Anterior cingulate cortex (tissue), 58 donors: Measurements from ENCODE around the gene PFN1.

ENCODE experiments used
- DNase-seq, 58 donors: peaks; one replicate each; lab custom pipeline; 2025; lab: John Stamatoyannopoulos, UW

Gene PFN1

GRCh38 chr17:4947010-4947410, 1.3 kb downstream of the PFN1 start:
- no peak for DNase-seq

DNA sequence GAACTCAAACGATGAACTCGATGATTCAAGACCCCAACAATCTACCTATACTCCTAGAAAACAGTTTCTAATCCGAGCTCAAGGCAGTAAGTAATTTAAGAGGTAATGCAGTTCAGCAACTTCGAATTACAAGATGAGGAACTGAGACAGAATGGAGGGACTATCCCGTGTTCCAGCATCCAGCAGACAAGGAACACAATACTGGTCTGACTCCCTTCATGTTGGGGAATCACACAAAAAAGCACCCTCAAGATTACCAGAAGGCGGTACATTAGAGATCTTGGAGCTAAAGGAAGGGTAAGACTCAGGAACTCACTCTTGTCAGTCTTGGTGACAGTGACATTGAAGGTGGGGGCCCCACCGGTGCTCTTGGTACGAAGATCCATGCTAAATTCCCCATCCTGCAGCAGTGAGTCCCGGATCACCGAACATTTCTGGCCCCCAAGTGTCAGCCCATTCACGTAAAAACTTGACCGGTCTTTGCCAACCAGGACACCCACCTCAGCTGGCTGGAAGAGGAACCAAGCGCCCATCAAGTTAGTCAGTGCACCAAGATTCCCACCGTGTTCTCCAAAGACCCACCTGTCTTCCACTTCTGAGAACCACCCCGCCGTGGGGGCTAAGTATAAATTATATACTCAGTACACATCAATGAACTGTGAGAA, 1.9 kb downstream of the PFN1 start:
- DNase-seq: no peak

- no peak for DNase-seq
These were observed 2.4 kb downstream of the PFN1 start for GRCh38 chr17:4945944-4946280.

DNA sequence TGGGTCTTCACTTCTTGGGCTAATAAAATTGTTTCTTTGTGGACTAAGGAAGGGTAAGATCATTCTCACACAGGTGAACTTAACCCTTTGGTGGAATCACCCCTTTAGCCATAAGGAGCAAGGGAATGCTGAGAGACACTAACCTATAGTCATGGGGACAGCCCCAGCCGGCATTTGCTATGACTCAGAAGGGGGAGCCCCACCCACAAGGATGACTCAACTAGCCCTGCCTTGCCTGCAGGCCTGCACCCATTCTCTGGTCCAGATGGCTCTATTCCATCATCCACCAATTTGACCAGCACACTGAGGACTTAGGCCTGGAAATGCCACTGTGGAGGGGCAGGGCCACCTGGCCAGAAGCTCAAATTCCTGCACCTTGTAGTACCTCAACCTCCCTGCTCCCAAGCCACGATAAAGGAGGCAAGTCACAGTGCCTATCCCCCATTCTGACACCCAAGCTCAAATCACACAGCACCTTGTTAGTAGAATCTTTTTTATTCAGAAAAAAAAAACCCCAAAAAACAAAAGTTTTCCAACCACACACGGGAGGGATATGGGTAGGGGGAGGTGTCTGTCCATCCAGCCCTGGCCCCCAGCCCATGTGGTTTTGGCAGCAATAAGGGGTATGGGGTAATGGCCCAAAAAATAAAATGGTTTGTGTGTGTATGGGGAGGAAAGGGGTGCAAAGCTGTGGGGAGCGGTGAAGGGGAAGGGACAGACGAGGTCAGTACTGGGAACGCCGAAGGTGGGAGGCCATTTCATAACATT, 3.0 kb downstream of the PFN1 start:
- DNase-seq: peak in 21 of 58 donors; percentile 8 to 75 (median 27)

GRCh38 chr17:4944554-4945175, 3.7 kb downstream of the PFN1 start:
- no peak for DNase-seq

GRCh38 chr17:4944163-4944553, 4.2 kb downstream of the PFN1 start:
- DNase-seq: no peak

- no peak for DNase-seq
These were observed 5.4 kb downstream of the PFN1 start for GRCh38 chr17:4942760-4943508.

GRCh38 chr17:4941319-4941610, 7.1 kb downstream of the PFN1 start:
- DNase-seq: no peak

DNA sequence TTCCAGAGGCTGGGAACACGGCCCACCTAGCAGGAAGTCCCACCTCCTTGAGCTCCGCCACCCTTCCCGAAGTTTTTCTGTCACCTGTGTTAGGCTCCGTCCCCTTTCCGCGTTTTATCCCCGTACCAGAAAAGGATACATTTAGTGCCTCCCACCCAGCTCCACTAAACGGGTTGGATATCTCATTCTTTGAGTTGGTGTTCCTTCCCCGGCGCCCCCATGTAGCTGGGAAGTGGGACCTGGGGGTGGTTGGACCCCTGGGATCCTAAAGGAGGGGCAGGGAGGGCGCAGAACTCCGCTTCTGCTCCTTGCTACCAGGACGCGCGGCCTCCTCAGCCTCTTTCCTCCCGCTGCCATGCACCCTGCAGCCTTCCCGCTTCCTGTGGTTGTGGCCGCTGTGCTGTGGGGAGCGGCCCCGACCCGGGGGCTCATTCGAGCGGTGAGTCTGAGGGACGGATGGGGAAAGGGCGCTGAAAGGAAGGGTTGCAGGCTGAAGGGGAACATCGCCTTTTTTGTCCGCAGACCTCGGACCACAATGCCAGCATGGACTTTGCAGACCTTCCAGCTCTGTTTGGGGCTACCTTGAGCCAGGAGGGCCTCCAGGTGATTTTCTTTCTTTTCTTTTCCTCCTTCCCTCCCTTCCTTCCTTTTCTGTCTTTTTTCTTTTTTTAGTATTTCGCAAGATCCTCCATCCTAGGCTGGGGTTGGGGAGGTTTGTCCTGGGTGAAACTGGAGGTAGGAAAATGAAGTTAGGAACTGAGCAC, 7.6 kb downstream of the PFN1 start:
- DNase-seq: peak in 1 of 58 donors; percentile 83

DNA sequence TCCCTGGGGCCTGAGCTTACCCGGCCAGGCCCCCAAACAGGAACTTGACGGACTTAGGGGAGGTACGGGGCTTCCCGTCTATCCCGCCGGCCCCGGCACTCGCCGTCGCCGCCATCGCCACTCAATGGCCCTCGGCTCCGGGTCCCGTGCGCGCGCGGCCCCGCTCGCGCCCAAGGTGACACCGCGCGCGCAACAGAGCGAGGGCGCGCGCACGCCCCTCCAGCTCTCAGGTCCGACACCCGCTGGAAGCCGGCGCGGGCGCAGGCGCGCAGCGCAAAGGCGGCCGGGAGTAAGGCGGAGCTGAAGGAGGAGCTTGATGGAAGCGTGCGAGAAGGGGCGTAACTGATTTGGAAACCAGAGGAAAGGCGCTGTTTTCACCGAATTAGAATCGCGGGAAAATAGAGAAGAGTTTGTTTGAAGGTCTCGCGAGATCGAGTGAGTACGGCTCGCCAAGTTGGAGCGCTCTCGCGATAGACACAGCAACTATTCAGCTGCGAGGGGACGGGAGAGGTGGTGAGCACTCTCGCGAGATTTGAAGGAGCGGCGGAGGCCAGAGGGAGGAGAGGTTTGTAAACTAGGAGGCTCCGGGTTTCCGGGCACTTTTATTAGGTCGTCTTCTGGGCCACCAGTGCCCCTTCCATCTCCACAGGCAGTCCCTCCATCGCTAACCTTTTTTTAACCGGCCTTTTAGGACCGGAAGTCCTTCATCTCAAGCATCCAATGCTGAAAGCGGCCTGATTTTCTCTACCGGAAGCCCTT, 8.4 kb downstream of the PFN1 start, which contains the start of the genes RNF167 and SLC25A11:
Gene RNF167, plus strand, starts transcription at position 473 of the 759 bp plus-strand sequence. CDS start 642 bp downstream, outside the sequence.
Gene SLC25A11, minus strand, starts transcription at position 251 of the 759 bp plus-strand sequence. Its CDS starts 136 bp downstream, at position 115.
- DNase-seq: peak; percentile 73 to 100 (median 95)

GRCh38 chr17:4939546-4939795, 8.9 kb downstream of the PFN1 start:
- DNase-seq: peak in 5 of 58 donors; percentile 55 to 72 (median 56)

GRCh38 chr17:4938688-4939545, 9.4 kb downstream of the PFN1 start:
- DNase-seq: no peak

GRCh38 chr17:4938069-4938491, 10.2 kb downstream of the PFN1 start:
- no peak for DNase-seq

GRCh38 chr17:4937553-4937952, 10.8 kb downstream of the PFN1 start:
- no peak for DNase-seq

GRCh38 chr17:4936436-4936835, 11.9 kb downstream of the PFN1 start:
- no peak for DNase-seq

- no peak for DNase-seq
These were observed 12.7 kb downstream of the PFN1 start for GRCh38 chr17:4935650-4936049.

DNA sequence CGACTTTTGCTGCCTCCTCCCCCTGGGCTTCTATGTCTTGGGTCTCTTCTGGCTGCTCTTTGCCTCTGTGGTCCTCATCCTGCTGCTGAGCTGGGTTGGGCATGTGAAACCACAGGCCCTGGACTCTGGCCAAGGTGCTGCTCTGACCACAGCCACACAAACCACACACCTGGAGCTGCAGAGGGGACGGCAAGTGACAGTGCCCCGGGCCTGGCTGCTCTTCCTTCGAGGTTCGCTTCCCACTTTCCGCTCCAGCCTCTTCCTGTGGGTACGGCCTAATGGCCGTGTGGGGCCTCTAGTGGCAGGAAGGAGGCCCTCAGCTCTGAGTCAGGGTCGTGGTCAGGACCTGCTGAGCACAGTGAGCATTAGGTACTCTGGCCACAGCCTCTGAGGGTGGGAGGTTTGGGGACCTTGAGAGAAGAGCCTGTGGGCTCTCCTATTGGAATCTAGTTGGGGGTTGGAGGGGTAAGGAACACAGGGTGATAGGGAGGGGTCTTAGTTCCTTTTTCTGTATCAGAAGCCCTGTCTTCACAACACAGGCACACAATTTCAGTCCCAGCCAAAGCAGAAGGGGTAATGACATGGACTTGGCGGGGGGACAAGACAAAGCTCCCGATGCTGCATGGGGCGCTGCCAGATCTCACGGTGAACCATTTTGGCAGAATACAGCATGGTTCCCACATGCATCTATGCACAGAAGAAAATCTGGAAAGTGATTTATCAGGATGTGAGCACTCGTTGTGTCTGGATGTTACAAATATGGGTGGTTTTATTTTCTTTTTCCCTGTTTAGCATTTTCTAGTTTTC, 14.0 kb downstream of the PFN1 start:
- no peak for DNase-seq

DNA sequence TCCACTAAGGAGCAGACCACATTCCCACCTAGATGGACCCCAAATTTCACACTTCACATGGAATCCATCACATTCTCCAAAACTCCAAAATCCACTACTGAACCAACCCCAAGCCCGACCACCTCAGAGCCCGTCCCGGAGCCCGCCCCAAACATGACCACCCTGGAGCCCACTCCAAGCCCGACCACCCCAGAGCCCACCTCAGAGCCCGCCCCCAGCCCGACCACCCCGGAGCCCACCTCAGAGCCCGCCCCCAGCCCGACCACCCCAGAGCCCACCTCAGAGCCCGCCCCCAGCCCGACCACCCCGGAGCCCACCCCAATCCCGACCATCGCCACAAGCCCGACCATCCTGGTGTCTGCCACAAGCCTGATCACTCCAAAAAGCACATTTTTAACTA, 14.7 kb downstream of the PFN1 start:
- DNase-seq: no peak
